ENCODE results near the gene AGBL1. TPM values are rescaled to one million over a fixed set of nuclear protein-coding genes. Genes with fewer than 3 reads are reported as not detected.

Gene AGBL1
- total RNA-seq, 3 donors from 2014 or later (not counting 1 experiment from before 2014, with no cell fraction given), result not detected

- Histone ChIP-seq H3K4me1 (ENCODE audit: control insufficient read depth, insufficient read depth, low read length) (no peaks in the 10 kb centered on the region), H3K27ac (ENCODE audit: low read length) (no peak overlapping the region), H3K27me3 (ENCODE audit: control insufficient read depth, insufficient read depth, low read length) (no peaks in the 10 kb centered on the region), H3K36me3 (ENCODE audit: control insufficient read depth, insufficient read depth, low read length) (no peaks in the 10 kb centered on the region), H3K4me3 (ENCODE audit: low read length) (no peak overlapping the region), H3K9me3 (ENCODE audit: control insufficient read depth, insufficient read depth, low read length) (no peaks in the 10 kb centered on the region)
- no peaks in the 10 kb centered on the region for H3K36me3 Mint-ChIP-seq
- no peak overlapping the region for H3K27ac Mint-ChIP-seq
- ATAC-seq (no peak), DNase-seq (no peak)
- H3K4me3 Mint-ChIP-seq, result no peak overlapping the region
- peaks cover 2% of the 10 kb centered on the region in 2 donors for H3K9me3 Mint-ChIP-seq
- 86% methylated on average over 9 of the region's 9 CpGs for WGBS (ENCODE audit: insufficient coverage)
- no peaks in the 10 kb centered on the region for H3K27me3 Mint-ChIP-seq (ENCODE audit: low read depth in 2 of 2)
- no peak for TF ChIP-seq CTCF (IDR thresholded peaks at IDR 0.05)
- intact Hi-C loops (cut with micrococcal nuclease), result no loop called here
- no peaks in the 10 kb centered on the region for H3K4me1 Mint-ChIP-seq
These were observed 491.1 kb downstream of the AGBL1 start for GRCh38 chr15:86570738-86571137.

GRCh38 chr15:86571873-86572272 lies 492.2 kb downstream of the AGBL1 start:
- ATAC-seq (no peak), DNase-seq (no peak)
- H3K4me1 Mint-ChIP-seq, result no peaks in the 10 kb centered on the region
- H3K4me3 Mint-ChIP-seq, result no peak overlapping the region
- Histone ChIP-seq H3K9me3 (ENCODE audit: control insufficient read depth, insufficient read depth, low read length) (no peaks in the 10 kb centered on the region), H3K27me3 (ENCODE audit: control insufficient read depth, insufficient read depth, low read length) (no peaks in the 10 kb centered on the region), H3K4me1 (ENCODE audit: control insufficient read depth, insufficient read depth, low read length) (no peaks in the 10 kb centered on the region), H3K27ac (ENCODE audit: low read length) (no peak overlapping the region), H3K4me3 (ENCODE audit: low read length) (no peak overlapping the region), H3K36me3 (ENCODE audit: control insufficient read depth, insufficient read depth, low read length) (no peaks in the 10 kb centered on the region)
- H3K9me3 Mint-ChIP-seq, result peaks cover 0 to 2% of the 10 kb centered on the region in 2 donors
- intact Hi-C loops (cut with micrococcal nuclease), result no loop called here
- TF ChIP-seq CTCF (IDR thresholded peaks at IDR 0.05), result no peak
- H3K36me3 Mint-ChIP-seq, result no peaks in the 10 kb centered on the region
- H3K27me3 Mint-ChIP-seq (ENCODE audit: low read depth in 2 of 2), result no peaks in the 10 kb centered on the region
- H3K27ac Mint-ChIP-seq, result no peak overlapping the region
- 89% methylated on average over 11 of the region's 11 CpGs for WGBS (ENCODE audit: insufficient coverage)

- WGBS (ENCODE audit: insufficient coverage), result 91% methylated on average over 21 of the region's 21 CpGs
- no peak for TF ChIP-seq CTCF (IDR thresholded peaks at IDR 0.05)
- Mint-ChIP-seq H3K36me3 (no peaks in the 10 kb centered on the region), H3K4me3 (no peak overlapping the region), H3K27ac (no peak overlapping the region), H3K4me1 (no peaks in the 10 kb centered on the region), H3K27me3 (ENCODE audit: low read depth in 2 of 2) (no peaks in the 10 kb centered on the region), H3K9me3 (peaks cover 0 to 2% of the 10 kb centered on the region in 2 donors)
- ATAC-seq (no peak), DNase-seq (no peak)
- Histone ChIP-seq H3K36me3 (ENCODE audit: control insufficient read depth, insufficient read depth, low read length) (no peaks in the 10 kb centered on the region), H3K4me1 (ENCODE audit: control insufficient read depth, insufficient read depth, low read length) (no peaks in the 10 kb centered on the region), H3K4me3 (ENCODE audit: low read length) (no peak overlapping the region), H3K27me3 (ENCODE audit: control insufficient read depth, insufficient read depth, low read length) (no peaks in the 10 kb centered on the region), H3K27ac (ENCODE audit: low read length) (no peak overlapping the region), H3K9me3 (ENCODE audit: control insufficient read depth, insufficient read depth, low read length) (no peaks in the 10 kb centered on the region)
- intact Hi-C loops (cut with micrococcal nuclease), result no loop called here
These were observed 492.7 kb downstream of the AGBL1 start for GRCh38 chr15:86572368-86572841.

- ATAC-seq, result no peak
- H3K4me3 Mint-ChIP-seq, result no peak overlapping the region
- H3K36me3 Mint-ChIP-seq, result no peaks in the 10 kb centered on the region
These were observed 493.8 kb downstream of the AGBL1 start for GRCh38 chr15:86573476-86573875.

More at GRCh38 chr15:86573476-86573875, 493.8 kb downstream of the AGBL1 start:
- Mint-ChIP-seq H3K4me1 (no peaks in the 10 kb centered on the region), H3K27me3 (ENCODE audit: low read depth in 2 of 2) (no peaks in the 10 kb centered on the region), H3K9me3 (peaks cover 0 to 2% of the 10 kb centered on the region in 2 donors), H3K27ac (no peak overlapping the region)
- WGBS (ENCODE audit: insufficient coverage), result 100% methylated on average over 3 of the region's 3 CpGs
- intact Hi-C loops (cut with micrococcal nuclease), result no loop called here
- DNase-seq, result no peak
- Histone ChIP-seq H3K27me3 (ENCODE audit: control insufficient read depth, insufficient read depth, low read length) (no peaks in the 10 kb centered on the region), H3K36me3 (ENCODE audit: control insufficient read depth, insufficient read depth, low read length) (no peaks in the 10 kb centered on the region), H3K27ac (ENCODE audit: low read length) (no peak overlapping the region), H3K4me1 (ENCODE audit: control insufficient read depth, insufficient read depth, low read length) (no peaks in the 10 kb centered on the region), H3K9me3 (ENCODE audit: control insufficient read depth, insufficient read depth, low read length) (no peaks in the 10 kb centered on the region), H3K4me3 (ENCODE audit: low read length) (no peak overlapping the region)
- no peak for TF ChIP-seq CTCF (IDR thresholded peaks at IDR 0.05)
